GM19043 (cell line): ENCODE results near the gene ARHGEF4.

ENCODE experiments used
- ATAC-seq: cut with Tn5 transposase; IDR thresholded peaks from one replicate; pipeline ENCODE4 v1.9.1; 2021; ENCODE audit warnings: low read depth; ENCODE audit not compliant: unreplicated experiment

ARHGEF4 gene

DNA sequence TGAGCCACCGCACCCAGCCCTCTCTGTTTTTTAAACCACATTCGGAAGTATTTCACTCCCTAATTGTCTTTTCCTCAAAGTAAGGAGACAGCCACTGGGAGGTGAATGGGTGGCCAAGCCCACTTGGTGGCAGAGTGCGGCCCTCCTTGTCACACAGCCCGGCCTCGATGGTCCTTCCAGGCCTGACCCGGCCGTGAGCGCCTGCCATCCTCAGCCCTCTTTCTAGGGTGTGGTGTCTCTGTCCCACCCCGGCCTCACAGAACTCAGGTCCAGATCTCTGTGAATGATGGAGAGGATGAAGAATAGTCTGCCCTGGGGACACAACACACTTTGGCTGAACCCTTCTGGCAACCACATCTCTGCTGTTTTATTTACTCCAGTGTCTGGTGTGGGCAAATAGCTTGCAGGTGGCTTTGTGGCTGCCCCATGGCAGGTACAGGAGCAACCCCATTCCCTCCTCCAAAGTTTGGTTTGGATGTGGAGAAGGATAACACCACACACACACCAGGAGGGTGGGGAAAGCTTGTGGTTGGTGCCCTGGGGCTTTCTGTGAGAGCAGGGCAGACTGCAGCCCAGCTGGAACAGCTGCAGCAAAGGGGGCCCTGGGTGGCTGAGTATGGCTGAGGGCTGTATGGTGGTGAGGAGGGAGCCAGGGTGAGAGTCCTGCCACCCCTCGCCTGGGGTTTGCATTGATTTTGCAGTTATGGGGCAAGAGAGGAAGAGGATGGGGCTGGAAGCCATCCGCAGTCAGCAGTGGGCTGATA, 167.9 kb downstream of the ARHGEF4 start:
- no peak for ATAC-seq

DNA sequence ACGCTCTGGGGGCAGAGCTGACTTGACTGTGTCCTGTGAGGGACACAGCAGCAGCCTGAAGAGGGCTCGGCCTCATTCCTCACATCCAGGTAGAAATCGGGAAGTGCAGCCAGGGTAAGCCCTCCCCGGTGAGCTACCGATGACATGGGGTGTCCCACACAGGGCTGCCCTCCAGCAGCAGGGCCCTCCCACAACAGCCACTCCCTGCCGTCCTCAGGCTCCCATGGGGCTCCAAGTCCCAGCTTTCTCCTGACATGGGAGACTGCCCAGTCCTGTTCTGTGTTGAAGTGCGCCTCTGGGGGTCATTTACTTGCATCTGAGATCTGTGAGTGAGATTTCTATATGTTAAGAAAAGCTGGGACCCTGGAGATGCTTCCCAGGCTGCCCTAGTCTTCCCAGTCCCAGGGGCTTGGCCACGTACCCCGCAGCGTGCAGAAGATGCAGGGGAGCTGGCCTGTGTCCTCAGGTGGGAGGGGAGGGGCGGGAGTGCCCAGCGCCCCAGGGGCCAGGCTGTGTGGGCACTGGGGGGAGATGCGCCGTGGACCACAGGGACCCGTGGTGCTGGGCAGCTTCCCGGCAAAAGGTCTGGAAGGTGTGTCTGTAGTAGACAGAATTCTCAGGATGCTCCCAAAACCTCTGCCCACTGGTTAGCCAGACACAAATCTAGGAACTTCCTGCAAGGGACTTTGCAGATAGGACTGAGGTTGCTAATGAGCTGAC, 168.7 kb downstream of the ARHGEF4 start:
- no peak for ATAC-seq

DNA sequence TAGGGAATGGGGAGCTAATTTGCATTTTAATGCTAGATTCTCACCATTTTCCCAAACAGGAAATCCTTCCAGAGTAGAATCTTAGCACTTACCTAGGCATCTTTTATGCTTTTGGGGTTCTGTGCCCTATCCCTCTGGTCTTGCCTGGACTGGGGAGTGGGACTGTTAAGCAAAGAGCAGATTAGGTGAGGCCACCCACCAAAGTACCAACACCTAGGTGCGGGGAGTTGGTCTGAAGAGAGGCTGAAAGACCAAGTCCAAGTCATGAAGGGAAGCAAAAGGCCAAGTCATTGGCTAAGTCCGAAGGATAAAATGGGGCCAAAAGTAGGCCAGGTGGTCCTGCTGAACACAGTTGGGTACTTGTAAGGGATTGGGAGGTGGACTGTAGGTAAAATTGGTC, 169.8 kb downstream of the ARHGEF4 start:
- no peak for ATAC-seq

DNA sequence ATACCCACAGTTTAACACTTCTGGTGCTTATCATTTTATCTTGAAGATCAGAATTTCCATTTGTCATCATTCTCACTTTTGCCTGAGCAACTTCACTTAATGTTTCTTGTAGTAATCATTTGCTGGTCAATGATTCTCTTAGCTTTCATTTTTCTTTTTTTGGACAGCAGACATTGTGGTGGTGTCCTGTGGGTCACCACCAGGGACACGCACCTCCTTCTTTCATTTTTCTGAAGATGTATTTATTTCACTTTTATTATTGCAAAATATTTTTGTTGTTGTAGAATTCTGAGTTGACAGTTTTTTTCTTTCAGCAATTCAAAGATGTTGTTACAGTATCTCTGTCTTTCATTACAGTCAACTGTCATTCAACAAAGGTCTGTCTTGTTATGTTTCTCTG, 172.3 kb downstream of the ARHGEF4 start:
- no peak for ATAC-seq

DNA sequence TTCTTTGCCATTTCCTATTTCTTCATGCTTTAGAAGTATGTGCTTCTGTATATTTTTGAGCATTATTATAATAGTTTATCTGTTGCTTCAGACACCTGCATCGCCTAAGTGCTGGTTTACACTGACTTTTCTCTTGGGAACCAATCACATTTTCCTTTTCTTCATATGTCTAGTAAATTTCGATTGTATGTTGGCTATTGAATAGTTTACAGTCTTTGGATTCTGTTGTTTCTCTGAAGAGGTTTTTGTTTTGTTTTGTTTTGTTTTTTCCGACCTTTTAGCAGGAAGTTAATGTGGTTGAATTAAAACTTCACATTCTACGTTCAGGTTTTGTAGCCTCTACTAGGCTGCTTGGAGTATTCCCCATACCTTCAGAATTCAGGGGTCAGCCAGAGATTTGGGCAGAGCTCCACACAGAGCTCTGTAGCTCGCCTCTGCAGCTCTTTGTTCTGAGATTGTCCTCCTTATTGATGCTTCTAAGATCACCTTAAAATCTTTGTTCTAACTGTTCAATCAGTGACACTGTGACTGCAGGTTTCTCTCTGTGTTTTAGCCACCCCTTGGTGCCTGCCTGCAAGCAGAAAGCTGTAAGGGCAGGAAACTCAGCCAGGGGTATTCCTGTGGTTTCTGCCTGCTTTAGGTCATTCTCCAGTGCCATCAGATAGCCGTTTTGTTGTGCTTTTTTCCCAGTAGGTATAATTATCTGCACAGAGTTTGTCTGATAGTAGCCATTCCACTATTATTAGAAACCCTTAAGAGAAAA, 173.2 kb downstream of the ARHGEF4 start:
- ATAC-seq: no peak

DNA sequence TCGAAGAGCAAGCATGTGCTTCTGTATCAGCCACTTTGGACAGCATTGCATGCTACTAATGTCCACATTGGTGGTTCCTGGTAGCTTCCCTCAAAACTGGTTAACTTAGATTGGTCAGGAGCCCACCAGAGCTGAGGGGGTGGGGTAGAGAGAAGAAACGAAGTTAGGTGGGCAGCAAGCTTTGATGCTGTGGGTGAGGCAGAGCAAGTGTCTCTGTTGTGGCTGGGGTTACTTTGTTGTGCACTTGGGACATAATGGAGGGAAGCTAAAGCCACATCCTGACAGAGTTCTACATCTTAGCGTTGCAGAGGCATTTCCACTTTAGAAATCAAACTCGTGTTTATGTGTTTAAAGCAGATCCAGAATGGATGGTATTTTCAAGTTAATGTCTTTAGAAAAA, 173.9 kb downstream of the ARHGEF4 start:
- no peak for ATAC-seq

DNA sequence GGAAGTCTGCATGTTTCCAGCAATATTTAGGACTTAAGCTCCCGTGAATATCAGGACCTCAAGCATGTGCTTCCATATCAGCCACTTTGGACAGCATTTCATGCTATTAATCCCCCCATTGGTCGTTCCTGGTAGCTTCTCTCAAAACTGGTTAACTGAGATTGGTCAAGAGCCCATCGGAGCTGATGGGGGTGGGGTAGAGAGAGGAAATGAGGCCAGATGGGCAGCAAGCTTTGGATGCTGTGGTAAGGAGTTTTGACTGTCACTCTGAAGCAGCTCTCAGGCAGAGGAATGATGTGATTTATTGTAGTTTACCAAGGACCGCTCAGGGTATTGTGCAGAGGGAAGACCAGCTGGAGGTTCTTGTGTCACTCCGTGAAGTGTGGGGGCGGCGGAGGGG, 174.8 kb downstream of the ARHGEF4 start:
- ATAC-seq: no peak

DNA sequence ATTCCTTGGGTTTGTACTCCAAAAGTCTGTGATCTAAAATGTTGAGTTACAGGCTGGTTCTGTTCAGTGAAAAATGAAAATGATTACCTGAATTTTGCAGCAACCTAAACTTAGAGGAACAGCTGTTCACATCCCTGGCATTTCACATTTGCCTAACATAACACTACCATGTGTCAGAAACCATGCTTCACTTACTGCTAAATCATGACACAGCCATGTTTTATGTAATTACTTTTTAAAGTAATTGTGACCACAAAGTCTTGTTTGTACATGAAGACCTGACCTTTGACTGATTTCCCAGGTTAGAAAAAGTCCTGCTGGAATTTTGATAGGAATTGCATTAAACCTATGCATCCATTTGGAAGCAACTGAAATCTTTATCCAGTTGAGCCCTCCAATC, 177.4 kb downstream of the ARHGEF4 start:
- no peak for ATAC-seq

DNA sequence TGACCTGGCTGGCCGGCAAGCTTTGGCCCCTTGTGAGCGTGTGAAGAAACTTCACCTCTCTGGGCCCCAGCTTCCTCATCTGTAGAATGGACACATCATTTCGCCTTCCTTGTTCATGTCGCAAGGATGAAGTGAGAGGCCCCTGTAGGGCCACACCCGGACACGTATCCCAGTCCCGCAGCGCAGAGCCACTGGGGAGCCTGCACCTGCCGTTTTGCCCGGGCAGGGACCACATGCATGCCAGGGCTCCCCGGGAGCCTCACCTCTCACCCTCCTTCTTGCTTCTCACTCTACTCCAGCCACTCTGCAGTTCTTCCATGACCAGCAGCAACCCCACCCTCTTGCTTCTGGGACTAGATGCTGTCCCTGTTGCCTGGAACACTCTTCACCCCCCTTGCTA, 179.1 kb downstream of the ARHGEF4 start:
- no peak for ATAC-seq

DNA sequence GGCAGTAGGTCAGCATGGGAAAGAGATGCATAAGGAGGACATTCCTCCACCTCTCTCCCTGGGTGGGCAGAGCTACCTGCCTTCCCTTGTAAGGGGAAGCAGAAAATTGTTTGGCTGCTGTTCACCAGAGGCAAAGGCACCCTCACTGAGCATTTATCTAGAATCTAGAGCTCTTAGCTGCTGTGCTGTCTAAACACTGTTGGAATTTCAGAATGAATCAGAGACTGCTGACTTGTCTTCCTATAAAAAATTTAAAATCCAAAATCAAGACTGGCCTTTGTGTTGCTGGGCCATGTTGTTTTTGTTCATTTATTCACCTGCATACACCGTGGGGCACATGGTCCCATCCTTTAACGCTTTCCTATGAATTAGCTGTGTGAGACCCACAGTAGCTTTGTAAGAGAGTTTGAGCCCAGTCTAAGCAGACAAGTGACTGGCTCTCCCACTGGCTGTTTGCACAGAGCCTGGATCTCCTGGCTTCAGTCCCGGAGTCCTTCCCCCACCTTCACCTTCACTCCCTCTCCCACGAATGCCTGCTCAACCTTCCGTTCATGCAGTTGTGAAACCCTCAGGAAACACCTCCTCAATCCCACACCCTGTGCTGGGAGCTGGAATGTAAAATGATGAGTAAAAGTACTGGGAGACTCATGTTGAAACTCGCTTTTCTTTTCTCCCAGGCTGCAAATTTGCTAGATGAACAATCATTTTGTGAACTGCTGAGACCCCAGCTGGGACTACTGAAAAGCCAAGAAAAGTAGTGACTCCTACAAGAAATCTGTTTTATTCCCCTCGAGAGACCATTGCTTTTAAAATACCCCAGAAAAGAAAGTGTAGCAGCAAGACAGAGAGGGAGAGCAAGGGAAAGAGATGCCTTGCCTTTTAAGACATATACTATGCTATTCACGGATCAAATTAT, 180.4 kb downstream of the ARHGEF4 start:
- ATAC-seq: no peak

DNA sequence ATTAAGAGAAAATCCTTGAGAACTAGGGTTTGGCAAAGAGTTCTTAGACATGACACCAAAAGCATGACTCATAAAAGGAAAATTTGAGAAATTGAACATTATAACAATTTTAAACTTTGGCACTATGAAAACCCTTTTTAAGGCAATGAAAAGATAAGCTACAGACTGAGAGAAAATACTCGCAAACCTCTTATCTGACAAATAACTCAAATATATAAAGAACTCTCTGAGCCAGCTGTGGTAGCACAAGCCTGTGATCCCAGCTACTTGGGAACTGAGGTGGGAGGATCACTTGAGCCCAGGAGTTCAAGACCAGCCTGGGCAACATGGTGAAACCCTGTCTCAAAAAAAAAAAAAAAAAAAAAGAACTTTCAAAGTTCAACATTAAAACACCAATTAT, 186.0 kb downstream of the ARHGEF4 start:
- no peak for ATAC-seq

DNA sequence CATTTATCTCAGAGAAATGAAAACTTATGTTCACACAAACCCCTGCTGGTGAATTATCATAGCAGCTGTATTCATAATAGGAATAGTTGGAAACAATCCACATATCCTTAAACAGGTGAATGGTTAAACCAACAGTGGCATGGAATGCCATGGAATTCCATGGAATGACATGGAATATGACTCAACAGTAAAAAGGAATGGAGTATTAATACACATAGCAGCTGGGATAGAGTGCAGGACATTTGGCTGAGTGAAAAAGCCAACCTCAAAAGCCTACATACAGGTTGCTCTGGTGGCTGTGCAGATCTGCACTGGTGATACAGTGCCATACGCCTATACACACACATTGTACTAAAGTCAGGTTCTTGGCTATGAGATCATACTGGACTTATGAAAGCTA, 187.0 kb downstream of the ARHGEF4 start:
- ATAC-seq: no peak

DNA sequence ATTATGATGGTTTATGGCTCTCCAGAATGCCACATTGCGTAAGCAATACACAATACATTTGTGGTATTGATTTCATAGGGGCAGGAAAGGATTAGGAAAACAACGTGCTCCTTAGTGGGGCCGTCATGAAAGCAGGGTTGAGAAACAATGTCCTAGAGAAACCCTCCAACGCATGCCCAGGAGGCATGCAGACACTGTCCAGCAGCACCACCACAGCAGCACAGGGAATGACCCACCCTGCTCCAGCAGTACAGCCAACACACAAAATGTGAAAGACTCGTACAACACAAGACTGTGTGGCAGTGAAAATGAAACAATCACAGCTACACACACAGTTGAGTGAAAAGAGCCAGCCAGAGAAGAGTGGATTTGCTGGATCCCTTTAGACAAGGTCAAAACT, 190.2 kb downstream of the ARHGEF4 start:
- no peak for ATAC-seq

DNA sequence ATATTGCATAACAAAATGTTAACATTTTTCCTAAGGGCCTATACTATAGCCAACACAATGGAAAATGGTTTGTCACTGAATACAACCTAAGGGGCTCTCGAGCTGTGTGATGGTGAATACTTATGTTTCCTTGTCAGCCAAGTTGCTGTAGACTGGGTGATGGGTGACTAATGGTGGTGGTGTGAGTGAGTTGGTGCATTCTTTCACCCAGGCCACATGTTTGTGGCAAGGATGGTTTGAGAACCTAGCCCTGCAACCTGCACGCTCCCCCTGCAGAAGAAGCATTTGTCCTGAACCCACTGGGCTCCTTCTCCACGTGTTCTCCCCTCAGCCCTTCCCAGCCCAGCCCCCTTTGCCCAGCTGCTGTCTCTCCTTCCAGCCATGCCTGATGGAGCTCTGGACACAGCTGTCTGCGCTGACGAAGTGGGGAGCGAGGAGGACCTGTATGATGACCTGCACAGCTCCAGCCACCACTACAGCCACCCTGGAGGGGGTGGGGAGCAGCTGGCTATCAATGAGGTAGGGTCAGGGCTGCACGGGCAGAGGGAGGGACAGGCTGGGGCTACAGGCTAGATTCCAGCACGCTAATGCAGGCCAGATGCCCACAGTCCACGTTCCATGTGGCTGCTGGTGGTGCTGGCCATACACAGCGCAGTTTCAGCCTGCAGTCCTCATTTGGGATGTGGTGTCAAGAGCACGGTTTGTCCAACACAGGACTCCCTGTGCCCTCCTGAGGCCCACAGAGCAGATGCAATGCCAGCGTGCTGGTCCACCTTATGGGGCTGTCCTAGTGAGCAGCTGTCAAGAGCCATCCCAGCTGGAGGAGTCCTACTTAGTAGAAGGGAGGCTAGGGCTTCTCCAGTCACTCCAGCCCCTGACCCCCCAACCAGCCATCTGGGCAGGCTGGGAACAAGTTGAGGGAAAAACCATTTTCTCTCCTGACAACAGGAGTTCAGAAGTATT, 191.1 kb downstream of the ARHGEF4 start:
- ATAC-seq: no peak

DNA sequence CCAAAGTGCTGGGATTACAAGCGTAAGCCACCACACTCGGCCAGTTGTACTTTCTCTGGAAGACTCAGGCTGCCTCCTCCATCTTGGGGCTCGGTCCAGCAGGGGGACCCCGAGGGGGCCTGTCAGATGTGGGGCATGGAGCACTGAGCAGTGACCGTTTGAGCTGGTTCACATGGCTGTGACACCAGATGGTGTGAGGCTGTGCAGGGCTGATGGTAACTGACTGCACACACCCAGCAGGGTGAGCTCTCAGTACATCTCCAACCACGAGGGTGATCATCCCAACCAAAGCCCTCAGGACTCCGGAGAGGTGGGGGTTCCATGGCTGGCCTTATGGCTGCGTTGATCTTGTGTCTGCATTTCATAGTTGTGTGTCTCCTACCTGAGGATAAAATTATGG, 193.1 kb downstream of the ARHGEF4 start:
- ATAC-seq: no peak

DNA sequence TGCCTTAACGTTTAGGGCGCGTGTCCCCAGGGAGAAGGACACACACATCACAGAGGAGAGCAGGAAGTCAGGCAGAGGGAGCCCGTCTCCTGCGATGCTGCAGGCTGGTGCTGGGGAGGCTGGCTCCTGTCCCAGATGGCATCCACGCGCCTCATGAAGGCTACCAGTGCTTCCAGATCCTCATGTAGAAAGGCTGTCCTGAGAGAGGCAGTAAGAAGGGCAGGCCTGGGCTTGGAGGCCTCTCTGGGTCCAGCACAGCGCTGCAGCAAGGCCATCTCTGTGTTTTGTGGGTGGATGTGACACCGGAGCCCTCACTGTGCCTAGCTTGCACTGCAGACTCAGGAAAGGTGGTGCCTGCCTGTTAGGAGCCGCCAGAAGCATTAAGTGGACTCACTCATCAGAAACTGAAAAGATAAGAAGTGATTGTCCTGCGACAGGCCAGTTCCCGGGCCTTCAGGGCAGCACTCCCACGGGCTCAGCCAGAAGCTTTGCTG, 193.8 kb downstream of the ARHGEF4 start:
- ATAC-seq: no peak

DNA sequence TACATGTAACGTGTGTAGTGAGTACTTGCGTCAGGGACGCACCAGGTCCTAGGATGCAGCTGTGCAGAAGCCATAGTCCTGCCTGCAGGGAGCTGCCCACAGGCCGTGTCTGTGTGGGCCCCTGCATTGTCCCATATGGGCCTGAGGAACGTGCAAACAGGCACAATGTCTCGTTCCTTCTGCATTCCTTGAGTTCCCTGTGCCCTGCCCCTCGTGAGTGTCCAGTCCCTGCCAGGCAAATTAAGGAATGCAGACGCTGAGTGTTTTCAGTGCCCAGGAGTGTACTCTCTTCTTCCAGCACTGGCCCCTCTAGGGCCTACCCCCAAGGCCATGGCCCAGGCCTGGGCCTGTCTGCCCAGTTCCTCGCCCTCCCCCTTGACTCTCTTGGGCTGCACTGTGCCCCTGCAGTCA, 194.7 kb downstream of the ARHGEF4 start:
- no peak for ATAC-seq

DNA sequence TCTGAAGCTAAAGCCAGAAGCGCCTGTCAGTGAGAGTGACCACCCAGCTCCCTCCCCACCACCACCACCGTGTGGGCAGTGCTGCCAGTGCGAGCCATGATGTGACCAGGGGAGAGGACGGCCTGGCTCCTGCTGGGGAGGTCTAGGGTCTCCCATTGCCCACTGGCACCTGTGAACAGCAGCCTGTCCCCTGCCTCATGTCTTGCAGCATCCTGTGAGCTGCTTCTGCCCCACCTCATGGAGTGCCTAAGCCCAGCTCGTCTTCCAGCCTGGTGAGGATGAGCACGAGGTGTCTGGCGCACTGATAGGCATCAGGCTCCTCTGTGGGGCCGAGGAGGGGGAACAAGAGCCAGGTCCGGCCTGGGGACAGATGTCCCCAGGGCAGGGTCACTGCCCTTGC, 195.2 kb downstream of the ARHGEF4 start:
- no peak for ATAC-seq

DNA sequence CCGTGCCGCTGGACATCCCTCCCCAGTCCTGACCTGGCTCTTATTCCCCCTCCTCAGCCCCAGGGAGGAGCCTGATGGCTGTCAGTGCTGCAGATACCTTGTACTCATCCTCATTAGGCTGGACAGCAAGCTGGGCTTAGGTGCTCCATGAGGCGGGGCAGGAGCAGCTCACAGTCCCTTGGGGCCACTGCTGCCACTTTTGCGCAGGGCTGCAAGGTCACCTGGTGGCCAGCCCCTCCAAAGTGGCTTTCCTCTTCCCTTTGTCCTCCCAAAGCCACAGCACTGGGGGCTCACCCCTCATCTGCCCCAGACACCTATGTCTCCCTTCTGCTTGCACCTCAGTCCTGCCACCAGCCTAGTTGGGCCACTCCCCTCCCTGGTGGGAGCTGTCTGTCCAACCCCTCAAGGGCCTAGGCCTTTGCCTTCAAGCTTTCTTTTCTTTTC, 195.7 kb downstream of the ARHGEF4 start:
- no peak for ATAC-seq
